ENCODE data around the gene IL16.

DNA sequence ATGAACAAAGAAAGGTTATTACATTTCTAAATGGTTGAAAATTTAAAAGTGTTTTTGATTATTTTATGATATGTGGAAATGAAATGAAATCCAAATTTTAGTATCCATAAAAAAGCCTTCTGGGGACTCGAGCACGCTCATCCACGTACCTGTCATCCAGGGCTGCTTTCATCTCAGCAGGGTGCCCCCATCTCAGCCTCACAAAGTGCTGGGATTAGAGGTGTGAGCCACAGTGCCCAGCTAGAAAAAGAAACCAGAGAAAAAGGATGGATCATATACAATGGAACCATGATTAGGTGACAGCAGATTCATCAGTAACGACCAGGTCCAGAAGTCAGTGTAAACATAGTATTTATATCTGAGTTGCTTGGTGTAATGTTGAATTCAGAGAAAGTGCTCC is 77.6 kb downstream of the IL16 start:
- TF ChIP-seq TAF1 (IDR thresholded peaks at IDR 0.05; ENCODE audit: borderline replicate concordance, low read depth, low read length), result no peak
- TF ChIP-seq POLR2A (IDR thresholded peaks at IDR 0.05; ENCODE audit: low read depth, low read length), result no peak
- no peak for TF ChIP-seq POLR2AphosphoS5 (IDR thresholded peaks at IDR 0.05; ENCODE audit: low read depth, low read length)
